MM.1S (cell line): Measurements from ENCODE around the gene FRMD6.

ENCODE experiments used
- CTCF ChIP-seq: fragments of 300-600 bp; sonication (generic); IDR thresholded peaks from 2 replicates; pipeline ENCODE4 v1.5.1; 2016; ENCODE audit warnings: antibody characterized with exemption, low read length, mixed read lengths
- EZH2phosphoT487 ChIP-seq: fragments of 300-600 bp; sonication (generic); IDR thresholded peaks from 2 replicates; pipeline ENCODE4 v1.6.1; 2018; ENCODE audit warnings: antibody characterized with exemption, low read length

DNA sequence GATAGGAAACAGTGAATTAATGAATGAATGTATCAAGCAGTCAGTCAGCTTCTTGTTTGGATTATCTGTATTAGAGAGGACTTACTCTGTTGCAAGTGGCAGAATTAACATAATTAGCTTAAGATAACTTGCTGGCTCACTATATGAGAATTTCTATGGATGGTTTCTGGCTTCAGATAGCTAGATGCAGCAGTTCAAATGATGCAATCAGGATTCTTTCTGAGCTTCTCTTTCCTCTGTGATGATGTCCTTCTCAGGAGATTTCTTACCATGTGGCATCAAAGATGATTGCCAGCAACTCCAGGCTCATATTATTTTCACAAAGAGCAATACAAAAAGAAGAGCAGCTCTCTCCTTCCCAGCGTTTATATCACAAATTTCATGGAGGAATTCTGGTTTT is 30.7 kb downstream of the FRMD6 start:
- TF ChIP-seq CTCF (no peak), EZH2phosphoT487 (no peak)
